CD4-positive, alpha-beta T cell treated with Interleukin-12 subunit alpha and Interleukin-12 subunit beta, for 1 hour (primary cell): Measurements from ENCODE around the gene RPS6KB2.

Experiments
- DNase-seq: peaks from one replicate; pipeline ENCODE4 v3.0.0-alpha.2; 2020

The RPS6KB2 gene

GRCh38 chr11:67431346-67432249, 3.3 kb downstream of the RPS6KB2 start:
- no peak for DNase-seq

GRCh38 chr11:67432655-67433349, 4.5 kb downstream of the RPS6KB2 start:
- no peak for DNase-seq

GRCh38 chr11:67433536-67434394, 5.5 kb downstream of the RPS6KB2 start:
- no peak for DNase-seq

- no peak for DNase-seq
These were observed 6.1 kb downstream of the RPS6KB2 start for GRCh38 chr11:67434395-67434881.

GRCh38 chr11:67435031-67435726, 6.9 kb downstream of the RPS6KB2 start:
- DNase-seq: no peak

GRCh38 chr11:67435727-67436458, 7.6 kb downstream of the RPS6KB2 start:
- DNase-seq: no peak

- peak; percentile 67 for DNase-seq
These were observed 8.3 kb downstream of the RPS6KB2 start for GRCh38 chr11:67436459-67437081.

GRCh38 chr11:67437082-67437808, 9.0 kb downstream of the RPS6KB2 start, which contains the start of gene PTPRCAP:
Gene PTPRCAP (minus strand): TSS chr11:67437682. CDS start chr11:67437619, 63 bp downstream.
- peak; percentile 77 for DNase-seq

- no peak for DNase-seq
These were observed 9.5 kb downstream of the RPS6KB2 start for GRCh38 chr11:67437809-67438157.

GRCh38 chr11:67438158-67438902, 10.0 kb downstream of the RPS6KB2 start:
- DNase-seq: peak; percentile 78

GRCh38 chr11:67439321-67440228, 11.3 kb downstream of the RPS6KB2 start:
- DNase-seq: no peak

GRCh38 chr11:67440229-67441097, 12.2 kb downstream of the RPS6KB2 start:
- DNase-seq: no peak

GRCh38 chr11:67441098-67441563, 12.8 kb downstream of the RPS6KB2 start:
- DNase-seq: no peak

GRCh38 chr11:67441731-67442351, 13.5 kb downstream of the RPS6KB2 start:
- peak; percentile 52 for DNase-seq

- DNase-seq: no peak
These were observed 14.5 kb downstream of the RPS6KB2 start for GRCh38 chr11:67442504-67443404.

- DNase-seq: no peak
These were observed 17.2 kb downstream of the RPS6KB2 start for GRCh38 chr11:67445515-67445914.
